Activated T-cell treated with anti-CD3 and anti-CD28 coated beads, Interleukin-2, amount 50 U/mL, for 24 hours (primary cell): Measurements from ENCODE around the gene TFF1.

Source experiments
- DNase-seq: peaks from one replicate; pipeline ENCODE4 v3.0.0-alpha.2; 2020
- H3K27ac Mint-ChIP-seq: 2 replicates; pipeline ENCODE4 v1.8.0; 2020; ENCODE audit warnings: mild to moderate bottlenecking, mixed read lengths
- H3K27me3 Mint-ChIP-seq: 2 replicates; pipeline ENCODE4 v1.8.0; 2020; ENCODE audit warnings: mixed read lengths
- H3K36me3 Mint-ChIP-seq: 2 replicates; pipeline ENCODE4 v1.8.0; 2020; ENCODE audit warnings: low read depth, mixed read lengths
- H3K4me1 Mint-ChIP-seq: 2 replicates; pipeline ENCODE4 v1.8.0; 2020; ENCODE audit warnings: low read depth, mixed read lengths
- H3K4me3 Mint-ChIP-seq: 2 replicates; pipeline ENCODE4 v1.8.0; 2020; ENCODE audit warnings: mild to moderate bottlenecking, moderate library complexity, mixed read lengths
- H3K9me3 Mint-ChIP-seq: 2 replicates; pipeline ENCODE4 v1.8.0; 2020; ENCODE audit warnings: mixed read lengths

TFF1 gene

GRCh38 chr21:42381347-42381984, 15.1 kb upstream of the TFF1 start:
- H3K27ac Mint-ChIP-seq, result no peak overlapping the region
- DNase-seq, result peak; percentile 60
- peaks cover 14% of the 10 kb centered on the region for H3K4me1 Mint-ChIP-seq
- H3K9me3 Mint-ChIP-seq, result peaks cover 8% of the 10 kb centered on the region
- H3K27me3 Mint-ChIP-seq, result no peaks in the 10 kb centered on the region
- H3K36me3 Mint-ChIP-seq, result peaks cover 19% of the 10 kb centered on the region
- no peak overlapping the region for H3K4me3 Mint-ChIP-seq

GRCh38 chr21:42379426-42380215, 13.3 kb upstream of the TFF1 start:
- Mint-ChIP-seq H3K27ac (no peak overlapping the region), H3K36me3 (peaks cover 19% of the 10 kb centered on the region), H3K4me1 (peaks cover 25% of the 10 kb centered on the region), H3K9me3 (peaks cover 8% of the 10 kb centered on the region), H3K4me3 (no peak overlapping the region), H3K27me3 (no peaks in the 10 kb centered on the region)
- no peak for DNase-seq

GRCh38 chr21:42378418-42378817, 12.1 kb upstream of the TFF1 start:
- H3K27me3 Mint-ChIP-seq, result no peaks in the 10 kb centered on the region
- no peak overlapping the region for H3K27ac Mint-ChIP-seq
- H3K36me3 Mint-ChIP-seq, result peaks cover 19% of the 10 kb centered on the region
- H3K9me3 Mint-ChIP-seq, result peaks cover 8% of the 10 kb centered on the region
- DNase-seq, result no peak
- H3K4me1 Mint-ChIP-seq, result peaks cover 37% of the 10 kb centered on the region
- no peak overlapping the region for H3K4me3 Mint-ChIP-seq

GRCh38 chr21:42377951-42378340, 11.6 kb upstream of the TFF1 start:
- Mint-ChIP-seq H3K4me1 (peaks cover 42% of the 10 kb centered on the region), H3K36me3 (peaks cover 20% of the 10 kb centered on the region), H3K4me3 (no peak overlapping the region), H3K27ac (no peak overlapping the region), H3K27me3 (no peaks in the 10 kb centered on the region), H3K9me3 (peaks cover 8% of the 10 kb centered on the region)
- DNase-seq, result no peak

GRCh38 chr21:42377211-42377950, 11.0 kb upstream of the TFF1 start:
- Mint-ChIP-seq H3K4me1 (peaks cover 48% of the 10 kb centered on the region), H3K4me3 (no peak overlapping the region), H3K27me3 (no peaks in the 10 kb centered on the region), H3K36me3 (peaks cover 18% of the 10 kb centered on the region), H3K9me3 (peaks cover 8% of the 10 kb centered on the region), H3K27ac (peak overlapping the region; percentile 12)
- no peak for DNase-seq

- DNase-seq, result no peak
- H3K9me3 Mint-ChIP-seq, result peaks cover under 1% of the 10 kb centered on the region
- H3K36me3 Mint-ChIP-seq, result peaks cover 11% of the 10 kb centered on the region
- H3K27ac Mint-ChIP-seq, result peak overlapping the region; percentile 57
- H3K4me3 Mint-ChIP-seq, result no peak overlapping the region
- H3K4me1 Mint-ChIP-seq, result peaks cover 50% of the 10 kb centered on the region
- H3K27me3 Mint-ChIP-seq, result no peaks in the 10 kb centered on the region
Measured at GRCh38 chr21:42376338-42376982, 10.1 kb upstream of the TFF1 start.

GRCh38 chr21:42375966-42376337, 9.6 kb upstream of the TFF1 start:
- DNase-seq, result no peak
- H3K27me3 Mint-ChIP-seq, result no peaks in the 10 kb centered on the region
- H3K4me1 Mint-ChIP-seq, result peaks cover 52% of the 10 kb centered on the region
- peak overlapping the region; percentile 97 for H3K27ac Mint-ChIP-seq
- H3K9me3 Mint-ChIP-seq, result no peaks in the 10 kb centered on the region
- H3K36me3 Mint-ChIP-seq, result peaks cover 10% of the 10 kb centered on the region
- no peak overlapping the region for H3K4me3 Mint-ChIP-seq

- Mint-ChIP-seq H3K4me3 (peak overlapping the region; percentile 70), H3K4me1 (peaks cover 52% of the 10 kb centered on the region), H3K9me3 (no peaks in the 10 kb centered on the region), H3K36me3 (peaks cover 8% of the 10 kb centered on the region), H3K27me3 (no peaks in the 10 kb centered on the region), H3K27ac (peak overlapping the region; percentile 97)
- DNase-seq, result no peak
Measured at GRCh38 chr21:42375506-42375905, 9.2 kb upstream of the TFF1 start.

- Mint-ChIP-seq H3K4me3 (peak overlapping the region; percentile 70), H3K9me3 (no peaks in the 10 kb centered on the region), H3K36me3 (peaks cover 7% of the 10 kb centered on the region), H3K27me3 (no peaks in the 10 kb centered on the region), H3K4me1 (peaks cover 52% of the 10 kb centered on the region), H3K27ac (peak overlapping the region; percentile 97)
- peak; percentile 48 for DNase-seq
Measured at GRCh38 chr21:42374864-42375499, 8.6 kb upstream of the TFF1 start.

- no peaks in the 10 kb centered on the region for H3K9me3 Mint-ChIP-seq
- DNase-seq, result no peak
- H3K4me1 Mint-ChIP-seq, result peaks cover 50% of the 10 kb centered on the region
- peak overlapping the region; percentile 97 for H3K27ac Mint-ChIP-seq
- no peaks in the 10 kb centered on the region for H3K27me3 Mint-ChIP-seq
- peak overlapping the region; percentile 70 for H3K4me3 Mint-ChIP-seq
- H3K36me3 Mint-ChIP-seq, result peaks cover 7% of the 10 kb centered on the region
Measured at GRCh38 chr21:42374457-42374856, 8.1 kb upstream of the TFF1 start.

GRCh38 chr21:42373908-42374455, 7.6 kb upstream of the TFF1 start:
- Mint-ChIP-seq H3K27ac (peak overlapping the region; percentile 97), H3K36me3 (peaks cover 7% of the 10 kb centered on the region), H3K4me1 (peaks cover 50% of the 10 kb centered on the region)

GRCh38 chr21:42373196-42373907, 7.0 kb upstream of the TFF1 start:
- Mint-ChIP-seq H3K27me3 (no peaks in the 10 kb centered on the region), H3K9me3 (no peaks in the 10 kb centered on the region), H3K4me3 (peak overlapping the region; percentile 52), H3K36me3 (peaks cover 7% of the 10 kb centered on the region), H3K27ac (peak overlapping the region; percentile 97), H3K4me1 (peaks cover 51% of the 10 kb centered on the region)
- peak; percentile 64 for DNase-seq

More at GRCh38 chr21:42373908-42374455, 7.6 kb upstream of the TFF1 start:
- no peaks in the 10 kb centered on the region for H3K9me3 Mint-ChIP-seq
- H3K27me3 Mint-ChIP-seq, result no peaks in the 10 kb centered on the region
- DNase-seq, result no peak
- peak overlapping the region; percentile 70 for H3K4me3 Mint-ChIP-seq

GRCh38 chr21:42370894-42371654, 4.7 kb upstream of the TFF1 start:
- peak overlapping the region; percentile 14 for H3K27ac Mint-ChIP-seq
- H3K36me3 Mint-ChIP-seq, result peaks cover 3% of the 10 kb centered on the region
- no peaks in the 10 kb centered on the region for H3K27me3 Mint-ChIP-seq
- no peaks in the 10 kb centered on the region for H3K9me3 Mint-ChIP-seq
- peaks cover 53% of the 10 kb centered on the region for H3K4me1 Mint-ChIP-seq
- no peak overlapping the region for H3K4me3 Mint-ChIP-seq
- DNase-seq, result no peak
